Epithelial cell of esophagus (primary cell): ENCODE data around the gene EPS15.

Experiments used
- DNase-seq: peaks from one replicate; pipeline ENCODE4 v3.0.0; 2010; ENCODE audit warnings: low read depth
- H3K4me3 ChIP-seq: 2 replicates; pipeline ENCODE4 v1.5.1; 2011; ENCODE audit warnings: mild to moderate bottlenecking, low read length, control low read depth
- CTCF ChIP-seq: IDR thresholded peaks from 2 replicates; pipeline ENCODE4 v1.5.1; 2011; ENCODE audit warnings: low read depth, mild to moderate bottlenecking, low read length, control low read depth, inconsistent platforms; ENCODE audit not compliant: insufficient read depth; ENCODE audit errors: missing control alignments

Gene EPS15

DNA sequence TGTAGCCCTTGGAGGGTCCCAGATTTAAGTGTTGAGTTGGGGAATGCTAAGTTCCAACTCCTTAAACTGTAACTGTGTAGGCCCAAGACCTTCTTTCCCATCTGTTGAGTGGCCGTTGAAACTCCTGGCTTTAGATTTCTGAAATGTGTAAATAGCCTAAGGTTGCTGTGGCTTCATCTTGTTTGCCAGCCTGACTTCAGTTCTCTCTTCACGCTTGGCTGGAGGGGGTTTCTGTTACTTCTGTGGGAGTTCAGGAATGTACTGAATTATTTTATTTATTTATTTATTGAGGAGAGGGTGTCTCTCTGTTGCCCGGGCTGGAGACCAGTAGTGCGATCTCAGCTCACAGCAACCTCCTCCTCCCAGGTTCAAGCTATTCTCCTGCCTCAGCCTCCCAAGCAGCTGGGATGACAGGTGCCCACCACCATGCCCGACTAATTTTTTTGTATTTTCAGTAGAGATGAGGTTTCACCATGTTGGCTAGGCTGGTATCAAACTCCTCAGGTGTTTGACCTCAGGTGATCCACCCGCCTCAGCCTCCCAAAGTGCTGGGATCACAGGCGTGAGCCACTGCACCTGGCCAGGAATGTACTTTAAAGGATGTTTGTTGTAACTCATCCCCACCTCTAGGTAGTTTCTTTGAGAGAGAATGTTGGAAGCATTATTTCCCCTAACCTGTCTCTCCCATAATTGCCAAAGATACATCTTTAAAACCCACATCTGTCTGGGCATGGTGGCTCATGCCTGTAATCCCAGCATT lies 194.6 kb downstream of the EPS15 start:
- no peak for TF ChIP-seq CTCF
- H3K4me3 ChIP-seq = no peak overlapping the region
- no peak for DNase-seq

GRCh38 chr1:51323778-51324177 lies 195.3 kb downstream of the EPS15 start:
- H3K4me3 ChIP-seq = no peak overlapping the region
- no peak for TF ChIP-seq CTCF
- no peak for DNase-seq

DNA sequence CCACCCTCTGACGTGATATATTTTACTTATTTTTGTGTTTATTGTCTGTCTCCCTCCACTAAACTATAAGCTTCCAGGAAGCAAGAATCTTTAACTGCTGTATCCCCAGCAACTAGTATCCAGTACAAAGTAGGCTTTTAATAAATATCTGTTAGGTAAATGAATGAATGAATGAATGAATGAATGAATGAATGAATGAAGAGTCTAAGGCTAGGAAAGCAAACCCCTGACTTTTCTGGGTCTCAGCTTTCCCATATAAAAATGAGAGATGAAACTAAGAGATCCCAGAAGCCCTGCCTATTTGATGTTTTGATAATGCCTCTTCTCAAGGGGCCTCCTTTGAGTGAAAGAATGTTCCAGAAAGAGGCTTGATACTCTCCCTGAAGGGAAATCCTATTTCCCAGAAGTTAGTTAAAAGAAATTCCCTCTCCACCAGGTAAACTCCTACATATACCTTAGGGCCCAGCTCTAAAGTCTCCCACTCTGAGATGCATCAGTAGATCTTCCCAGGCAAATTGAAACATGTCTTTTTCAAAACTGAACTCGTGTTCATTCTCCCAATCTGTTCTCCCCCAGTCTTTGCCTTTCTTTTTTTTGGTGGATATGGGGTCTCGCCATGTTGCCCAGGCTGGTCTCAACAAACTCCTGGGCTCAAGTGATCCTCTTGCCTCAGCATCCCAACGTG lies 196.5 kb downstream of the EPS15 start:
- no peak overlapping the region for H3K4me3 ChIP-seq
- no peak for TF ChIP-seq CTCF
- DNase-seq = no peak

DNA sequence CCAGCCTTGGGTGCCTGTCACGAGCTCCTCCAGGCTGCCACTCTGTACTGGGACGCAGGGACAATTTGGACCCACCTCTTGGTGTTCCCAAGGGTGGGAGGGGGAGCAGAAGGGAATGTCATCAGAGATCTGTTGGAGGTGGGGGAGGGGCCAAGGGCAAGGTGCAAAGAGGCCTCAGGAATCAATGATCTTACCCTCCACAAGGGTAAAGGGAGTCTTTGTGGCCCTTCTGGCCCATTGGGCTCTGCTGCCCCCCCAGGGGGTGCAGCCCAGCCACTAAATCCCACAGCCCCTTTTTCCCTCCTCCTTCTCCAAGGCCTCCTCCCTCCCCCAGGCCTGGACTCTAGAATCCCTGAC lies 197.2 kb downstream of the EPS15 start:
- no peak for TF ChIP-seq CTCF
- H3K4me3 ChIP-seq = no peak overlapping the region
- DNase-seq = no peak

DNA sequence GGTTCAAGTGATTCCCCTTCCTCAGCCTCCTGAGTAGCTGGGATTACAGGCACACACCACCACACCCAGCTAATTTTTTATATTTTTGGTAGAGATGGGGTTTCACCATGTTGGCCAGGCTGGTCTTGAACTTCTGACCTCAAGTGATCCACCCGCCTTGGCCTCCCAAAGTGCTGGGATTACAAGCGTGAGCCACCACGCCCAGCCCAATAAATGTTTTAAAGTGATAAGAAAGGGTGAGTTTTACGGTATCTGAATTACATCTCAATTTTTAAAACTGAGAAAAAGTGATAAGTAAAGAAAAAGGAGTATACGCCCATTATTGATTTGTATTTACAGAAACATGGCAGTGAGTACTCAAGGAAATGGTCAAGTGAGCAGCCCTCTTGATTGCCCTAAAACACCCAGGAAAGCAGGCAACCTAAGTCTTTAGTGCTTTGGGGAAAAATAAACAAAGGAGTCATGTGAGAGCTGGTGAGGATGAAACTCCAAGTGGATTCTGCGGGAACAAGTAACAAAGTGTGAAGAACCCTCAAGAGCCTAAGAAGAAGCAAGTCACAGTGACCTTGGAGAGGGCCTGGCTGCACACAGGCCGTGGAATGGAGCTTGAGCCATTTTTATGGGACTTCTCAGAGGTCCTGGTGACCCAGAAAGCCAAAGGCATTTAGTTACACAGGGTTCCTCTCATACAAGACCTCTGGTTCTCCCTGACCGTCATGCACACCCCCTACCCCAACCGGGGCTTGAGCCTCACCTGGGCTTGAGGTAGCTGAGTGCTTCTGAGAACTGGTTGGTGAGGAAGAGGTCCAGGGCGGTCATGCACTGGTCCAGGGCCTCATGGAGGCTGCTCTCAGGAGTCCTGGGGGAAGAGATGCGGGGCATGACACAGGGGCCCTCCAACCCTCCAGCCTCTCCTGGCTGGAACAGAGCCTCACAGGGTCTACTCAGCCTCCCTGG lies 197.8 kb downstream of the EPS15 start:
- no peak for TF ChIP-seq CTCF
- H3K4me3 ChIP-seq = no peak overlapping the region
- DNase-seq = no peak

GRCh38 chr1:51317798-51318197 lies 201.3 kb downstream of the EPS15 start:
- no peak for DNase-seq
- TF ChIP-seq CTCF = no peak
- no peak overlapping the region for H3K4me3 ChIP-seq
